H1 (cell line): Measurements from ENCODE around the gene PTPRD. TPM values are rescaled to one million over a fixed set of nuclear protein-coding genes. Genes with fewer than 3 reads are reported as not detected.

Experiments
- CBX5 ChIP-seq: fragments of 300-800, 300-1000 bp; sonication (generic); IDR thresholded peaks from 2 replicates; pipeline ENCODE4 v1.7.1; 2016; ENCODE audit warnings: antibody characterized with exemption, low read length, low read depth
- POLR2A ChIP-seq, 2 experiments: IDR thresholded peaks; 1 replicate in 1 of 2; 2 replicates in 1 of 2; pipeline ENCODE4 v1.6.1; 2011; ENCODE audit warnings: low read depth in 2 of 2, low read length in 2 of 2, mild to moderate bottlenecking in 2 of 2; ENCODE audit errors: control extremely low read depth in 1 of 2
- POLR2AphosphoS5 ChIP-seq: IDR thresholded peaks from 2 replicates; pipeline ENCODE4 v1.6.1; 2011; ENCODE audit warnings: low read depth, low read length
- SIRT6 ChIP-seq: IDR thresholded peaks from one replicate; pipeline ENCODE4 v1.7.1; 2012; ENCODE audit warnings: low read length, inconsistent platforms
- SUZ12 ChIP-seq: fragments of 200-600 bp; sonication (generic); IDR thresholded peaks from 2 replicates; pipeline ENCODE4 v1.6.1; 2012; ENCODE audit warnings: mild to moderate bottlenecking, inconsistent platforms, low read length, moderate library complexity, mixed read lengths
- polyA plus RNA-seq, 7 experiments: library from polyadenylated mRNA; depleted of rRNA in 3 of 7; stranded (reverse) in 5 of 7; unstranded in 2 of 7; fragments of >200 nt in 5 of 7; fragments of 200-250 nt in 2 of 7; gene quantifications; 1 replicate in 5 of 7; 2 replicates in 1 of 7; 4 replicates in 1 of 7; pipeline versions ENCODE4 v1.2.1 to v1.2.3, GENCODE V29; 2011 to 2013; ENCODE audit warnings: missing spikeins in 2 of 7, mixed read lengths in 2 of 7
- total RNA-seq: library from RNA; stranded (reverse); fragmentation: NEBNext Ultra II Directional; extraction: Animal tissue kit (Norgen Biotek cat#: 25700); gene quantifications from 2 replicates; pipeline ENCODE4 v1.2.1, GENCODE V29; 2021
- TF ChIP-seq, protein P1 (sequence below): fragments of 300-600 bp; sonication (generic); IDR thresholded peaks from 2 replicates; pipeline ENCODE4 v1.7.1; 2012; ENCODE audit warnings: low read length, moderate library complexity, mild to moderate bottlenecking, inconsistent platforms; ENCODE audit not compliant: insufficient replicate concordance

Gene PTPRD
- total and polyA plus RNA-seq, 2 of the 8 experiments (the other 6 are each of a cell fraction or from before 2014, with no cell fraction given) = 17.2 to 77.0 TPM

DNA sequence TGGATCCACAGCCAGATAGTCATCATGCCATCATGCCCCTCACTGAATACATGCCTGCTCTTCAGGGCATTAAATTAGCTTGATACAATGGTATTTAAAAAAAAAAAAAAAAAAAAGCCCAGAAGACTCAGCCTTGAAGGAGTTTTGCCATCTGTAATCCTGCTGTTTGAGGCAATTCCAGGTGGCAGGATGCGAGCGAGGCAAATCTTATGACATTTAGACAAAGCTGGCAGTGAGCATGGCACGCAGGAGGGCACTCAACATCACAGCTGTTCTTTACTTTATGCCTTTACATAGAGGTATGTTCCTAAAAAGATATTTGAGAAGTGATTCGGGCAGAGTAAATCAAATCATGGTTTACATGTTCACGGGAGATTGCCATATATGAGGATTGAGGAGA is 2121.2 kb downstream of the PTPRD start (continued):
- TF ChIP-seq, protein P1, sequence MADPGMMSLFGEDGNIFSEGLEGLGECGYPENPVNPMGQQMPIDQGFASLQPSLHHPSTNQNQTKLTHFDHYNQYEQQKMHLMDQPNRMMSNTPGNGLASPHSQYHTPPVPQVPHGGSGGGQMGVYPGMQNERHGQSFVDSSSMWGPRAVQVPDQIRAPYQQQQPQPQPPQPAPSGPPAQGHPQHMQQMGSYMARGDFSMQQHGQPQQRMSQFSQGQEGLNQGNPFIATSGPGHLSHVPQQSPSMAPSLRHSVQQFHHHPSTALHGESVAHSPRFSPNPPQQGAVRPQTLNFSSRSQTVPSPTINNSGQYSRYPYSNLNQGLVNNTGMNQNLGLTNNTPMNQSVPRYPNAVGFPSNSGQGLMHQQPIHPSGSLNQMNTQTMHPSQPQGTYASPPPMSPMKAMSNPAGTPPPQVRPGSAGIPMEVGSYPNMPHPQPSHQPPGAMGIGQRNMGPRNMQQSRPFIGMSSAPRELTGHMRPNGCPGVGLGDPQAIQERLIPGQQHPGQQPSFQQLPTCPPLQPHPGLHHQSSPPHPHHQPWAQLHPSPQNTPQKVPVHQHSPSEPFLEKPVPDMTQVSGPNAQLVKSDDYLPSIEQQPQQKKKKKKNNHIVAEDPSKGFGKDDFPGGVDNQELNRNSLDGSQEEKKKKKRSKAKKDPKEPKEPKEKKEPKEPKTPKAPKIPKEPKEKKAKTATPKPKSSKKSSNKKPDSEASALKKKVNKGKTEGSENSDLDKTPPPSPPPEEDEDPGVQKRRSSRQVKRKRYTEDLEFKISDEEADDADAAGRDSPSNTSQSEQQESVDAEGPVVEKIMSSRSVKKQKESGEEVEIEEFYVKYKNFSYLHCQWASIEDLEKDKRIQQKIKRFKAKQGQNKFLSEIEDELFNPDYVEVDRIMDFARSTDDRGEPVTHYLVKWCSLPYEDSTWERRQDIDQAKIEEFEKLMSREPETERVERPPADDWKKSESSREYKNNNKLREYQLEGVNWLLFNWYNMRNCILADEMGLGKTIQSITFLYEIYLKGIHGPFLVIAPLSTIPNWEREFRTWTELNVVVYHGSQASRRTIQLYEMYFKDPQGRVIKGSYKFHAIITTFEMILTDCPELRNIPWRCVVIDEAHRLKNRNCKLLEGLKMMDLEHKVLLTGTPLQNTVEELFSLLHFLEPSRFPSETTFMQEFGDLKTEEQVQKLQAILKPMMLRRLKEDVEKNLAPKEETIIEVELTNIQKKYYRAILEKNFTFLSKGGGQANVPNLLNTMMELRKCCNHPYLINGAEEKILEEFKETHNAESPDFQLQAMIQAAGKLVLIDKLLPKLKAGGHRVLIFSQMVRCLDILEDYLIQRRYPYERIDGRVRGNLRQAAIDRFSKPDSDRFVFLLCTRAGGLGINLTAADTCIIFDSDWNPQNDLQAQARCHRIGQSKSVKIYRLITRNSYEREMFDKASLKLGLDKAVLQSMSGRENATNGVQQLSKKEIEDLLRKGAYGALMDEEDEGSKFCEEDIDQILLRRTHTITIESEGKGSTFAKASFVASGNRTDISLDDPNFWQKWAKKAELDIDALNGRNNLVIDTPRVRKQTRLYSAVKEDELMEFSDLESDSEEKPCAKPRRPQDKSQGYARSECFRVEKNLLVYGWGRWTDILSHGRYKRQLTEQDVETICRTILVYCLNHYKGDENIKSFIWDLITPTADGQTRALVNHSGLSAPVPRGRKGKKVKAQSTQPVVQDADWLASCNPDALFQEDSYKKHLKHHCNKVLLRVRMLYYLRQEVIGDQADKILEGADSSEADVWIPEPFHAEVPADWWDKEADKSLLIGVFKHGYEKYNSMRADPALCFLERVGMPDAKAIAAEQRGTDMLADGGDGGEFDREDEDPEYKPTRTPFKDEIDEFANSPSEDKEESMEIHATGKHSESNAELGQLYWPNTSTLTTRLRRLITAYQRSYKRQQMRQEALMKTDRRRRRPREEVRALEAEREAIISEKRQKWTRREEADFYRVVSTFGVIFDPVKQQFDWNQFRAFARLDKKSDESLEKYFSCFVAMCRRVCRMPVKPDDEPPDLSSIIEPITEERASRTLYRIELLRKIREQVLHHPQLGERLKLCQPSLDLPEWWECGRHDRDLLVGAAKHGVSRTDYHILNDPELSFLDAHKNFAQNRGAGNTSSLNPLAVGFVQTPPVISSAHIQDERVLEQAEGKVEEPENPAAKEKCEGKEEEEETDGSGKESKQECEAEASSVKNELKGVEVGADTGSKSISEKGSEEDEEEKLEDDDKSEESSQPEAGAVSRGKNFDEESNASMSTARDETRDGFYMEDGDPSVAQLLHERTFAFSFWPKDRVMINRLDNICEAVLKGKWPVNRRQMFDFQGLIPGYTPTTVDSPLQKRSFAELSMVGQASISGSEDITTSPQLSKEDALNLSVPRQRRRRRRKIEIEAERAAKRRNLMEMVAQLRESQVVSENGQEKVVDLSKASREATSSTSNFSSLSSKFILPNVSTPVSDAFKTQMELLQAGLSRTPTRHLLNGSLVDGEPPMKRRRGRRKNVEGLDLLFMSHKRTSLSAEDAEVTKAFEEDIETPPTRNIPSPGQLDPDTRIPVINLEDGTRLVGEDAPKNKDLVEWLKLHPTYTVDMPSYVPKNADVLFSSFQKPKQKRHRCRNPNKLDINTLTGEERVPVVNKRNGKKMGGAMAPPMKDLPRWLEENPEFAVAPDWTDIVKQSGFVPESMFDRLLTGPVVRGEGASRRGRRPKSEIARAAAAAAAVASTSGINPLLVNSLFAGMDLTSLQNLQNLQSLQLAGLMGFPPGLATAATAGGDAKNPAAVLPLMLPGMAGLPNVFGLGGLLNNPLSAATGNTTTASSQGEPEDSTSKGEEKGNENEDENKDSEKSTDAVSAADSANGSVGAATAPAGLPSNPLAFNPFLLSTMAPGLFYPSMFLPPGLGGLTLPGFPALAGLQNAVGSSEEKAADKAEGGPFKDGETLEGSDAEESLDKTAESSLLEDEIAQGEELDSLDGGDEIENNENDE = no peak
- TF ChIP-seq SIRT6 = no peak
- no peak for TF ChIP-seq POLR2AphosphoS5
- TF ChIP-seq POLR2A (IDR thresholded peaks at IDR 0.05; ENCODE audit: control extremely low read depth in 1 of 2, low read depth in 2 of 2, low read length in 2 of 2) = no peak
- TF ChIP-seq SUZ12 = no peak
- TF ChIP-seq CBX5 = no peak
